Measurements from ENCODE around the gene SRRM4. TPM values are rescaled to one million over a fixed set of nuclear protein-coding genes. Genes with fewer than 3 reads are reported as not detected.

SRRM4 gene
- total RNA-seq, 1 experiment from 2014 or later, result not detected

DNA sequence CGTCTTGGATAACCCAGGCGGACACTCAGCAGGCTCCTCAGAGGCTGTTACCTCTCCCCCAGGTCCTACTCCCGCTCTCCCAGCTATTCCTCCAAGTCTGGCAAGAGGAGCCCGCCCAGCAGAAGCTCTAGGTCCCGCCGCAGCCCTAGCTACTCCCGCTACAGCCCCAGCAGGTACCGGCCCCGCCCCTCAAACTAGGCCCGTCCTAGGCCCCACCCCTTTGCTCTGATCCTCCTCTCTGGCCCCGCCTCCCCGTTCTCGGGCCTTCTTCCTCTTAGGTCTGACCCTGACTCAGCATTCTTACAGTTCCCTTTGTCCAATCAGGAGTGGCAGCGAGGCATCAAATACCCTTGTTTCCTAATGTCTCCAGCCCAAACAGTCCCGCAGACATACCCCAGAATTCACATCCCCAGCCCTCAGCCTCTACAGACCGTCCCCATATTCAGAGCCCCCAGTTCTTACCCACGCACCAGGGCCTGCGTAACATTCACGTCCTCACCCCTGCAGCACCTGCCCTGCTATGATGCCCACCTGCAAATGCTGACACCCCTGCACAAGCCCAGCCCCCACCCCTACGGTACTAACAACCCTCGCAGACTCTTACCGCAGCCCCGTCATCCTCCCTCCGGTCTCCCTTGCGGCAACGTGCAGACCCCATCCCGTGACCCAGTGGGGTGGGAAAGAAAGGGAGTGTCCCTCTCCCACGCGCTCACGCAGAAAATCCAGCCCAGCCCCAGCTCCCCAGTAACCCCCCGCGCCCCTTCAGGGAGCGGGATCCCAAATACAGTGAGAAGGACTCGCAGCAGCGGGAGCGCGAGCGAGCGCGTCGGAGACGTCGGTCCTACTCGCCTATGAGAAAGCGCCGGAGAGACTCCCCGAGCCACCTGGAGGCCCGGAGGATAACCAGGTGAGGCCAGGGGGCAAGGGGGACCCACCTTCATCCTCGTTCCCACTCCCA is 172.4 kb downstream of the SRRM4 start:
- DNase-seq (ENCODE audit: low spot score), result no peak
- in situ Hi-C loops (cut with HindIII; ENCODE audit: low sequenced_read_pairs), result no loop called here

DNA sequence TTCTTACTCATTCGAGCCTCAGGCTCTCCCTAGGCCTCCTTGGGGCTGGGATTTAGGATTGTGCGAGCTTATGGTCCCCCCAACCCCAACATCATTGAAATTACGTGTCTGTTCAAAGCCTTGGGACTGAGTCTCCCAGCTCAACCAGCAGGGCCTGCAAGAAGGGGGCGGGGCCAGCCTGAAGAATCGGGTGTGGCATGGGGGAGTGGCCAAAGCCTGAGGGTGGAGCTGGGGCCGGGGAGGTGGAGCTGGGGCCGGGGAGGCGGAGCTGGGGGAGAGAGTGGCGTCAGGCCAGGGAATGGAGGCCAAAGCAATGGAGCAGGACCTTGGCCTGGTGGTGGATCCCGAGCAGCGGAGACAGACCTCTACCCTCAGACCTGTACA is 173.1 kb downstream of the SRRM4 start:
- DNase-seq (ENCODE audit: low spot score), result no peak
- in situ Hi-C loops (cut with HindIII; ENCODE audit: low sequenced_read_pairs), result no loop called here

DNA sequence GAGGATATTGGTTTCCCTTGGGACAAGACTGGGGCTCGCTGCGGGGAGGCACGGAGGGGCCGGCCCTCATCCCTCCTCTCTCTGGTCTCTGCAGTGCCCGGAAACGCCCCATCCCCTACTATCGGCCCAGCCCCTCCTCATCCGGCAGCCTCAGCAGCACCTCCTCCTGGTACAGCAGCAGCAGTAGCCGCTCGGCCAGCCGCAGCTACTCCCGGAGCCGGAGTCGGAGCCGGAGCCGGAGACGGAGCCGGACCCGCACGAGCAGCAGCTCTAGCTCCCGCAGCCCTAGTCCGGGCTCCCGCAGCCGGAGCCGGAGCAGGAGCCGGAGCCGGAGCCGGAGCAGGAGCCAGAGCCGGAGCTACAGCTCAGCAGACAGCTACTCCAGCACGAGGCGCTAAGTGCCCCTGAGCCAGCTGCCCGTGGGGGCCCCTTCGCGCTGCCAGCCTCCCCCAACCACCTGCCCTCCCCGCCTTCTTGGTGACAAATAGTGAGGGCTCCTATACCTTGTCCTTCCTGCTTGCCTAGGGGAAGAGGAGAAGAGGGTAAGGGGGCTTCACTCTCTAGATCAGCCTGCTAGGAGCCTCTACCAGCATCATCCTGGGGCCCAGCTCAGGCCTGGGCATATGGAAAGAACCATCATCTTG is 175.2 kb downstream of the SRRM4 start:
- in situ Hi-C loops (cut with HindIII; ENCODE audit: low sequenced_read_pairs), result no loop called here
- no peak for DNase-seq (ENCODE audit: low spot score)

DNA sequence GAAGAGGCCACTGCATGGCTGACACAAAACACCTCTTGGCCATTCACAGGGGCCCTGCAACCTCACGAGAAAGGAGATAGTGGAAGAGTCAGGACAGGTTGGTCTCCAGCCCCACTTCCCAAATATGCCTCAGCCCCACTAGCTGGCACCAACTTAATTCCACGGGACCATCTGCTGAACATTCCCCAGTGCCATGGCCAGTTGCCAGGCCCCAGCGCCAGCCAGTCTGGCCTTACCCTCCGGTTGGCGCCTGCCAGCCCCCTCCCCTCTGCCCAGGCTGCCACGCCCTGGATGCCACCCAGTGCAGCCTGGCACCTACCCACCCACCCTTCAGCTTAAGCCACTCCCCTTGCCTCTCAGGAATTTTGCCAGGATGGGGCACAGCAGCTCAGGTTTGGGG is 176.2 kb downstream of the SRRM4 start:
- DNase-seq (ENCODE audit: low spot score), result peak; percentile 79
- in situ Hi-C loops (cut with HindIII; ENCODE audit: low sequenced_read_pairs), result no loop called here

DNA sequence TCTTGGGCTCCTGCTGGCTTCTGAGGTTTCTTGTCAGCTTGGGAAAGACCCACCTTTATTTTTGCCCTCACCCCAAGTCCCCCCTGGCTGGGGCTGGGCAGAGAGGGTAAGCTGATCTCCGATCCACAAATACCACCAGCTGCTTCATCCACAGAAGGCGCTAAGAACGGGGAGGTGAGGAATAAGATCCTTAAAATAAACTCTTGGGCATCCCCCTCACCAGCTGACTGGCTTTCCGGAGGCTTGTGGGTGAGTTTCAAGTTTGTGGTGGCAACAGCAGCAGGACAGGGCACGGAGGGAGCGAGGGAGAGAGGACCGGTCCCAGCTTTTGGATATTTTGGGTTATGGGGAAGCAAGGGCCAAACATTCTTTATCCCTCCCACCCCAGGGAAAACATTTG is 176.6 kb downstream of the SRRM4 start:
- in situ Hi-C loops (cut with HindIII; ENCODE audit: low sequenced_read_pairs), result no loop called here
- DNase-seq (ENCODE audit: low spot score), result peak; percentile 28

DNA sequence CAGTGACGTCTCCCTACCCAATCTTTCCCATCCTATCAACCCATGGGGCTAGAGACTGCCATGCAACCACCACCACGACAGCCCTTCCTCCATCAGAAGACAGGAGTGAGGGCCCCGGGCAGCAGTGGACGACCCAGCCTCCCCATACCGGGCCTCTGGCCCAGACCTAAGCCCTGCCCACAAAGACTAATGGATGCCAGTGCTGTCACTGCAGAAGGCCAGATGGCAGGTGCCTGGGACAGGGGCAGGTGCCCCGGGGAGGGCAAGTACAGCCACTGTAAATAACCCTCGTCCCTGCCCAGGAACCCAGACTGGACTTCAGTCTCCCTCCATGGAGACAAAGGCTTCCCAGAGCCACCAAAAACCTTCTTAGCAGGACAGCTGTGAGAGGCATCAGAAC is 177.1 kb downstream of the SRRM4 start:
- DNase-seq (ENCODE audit: low spot score), result peak; percentile 18
- in situ Hi-C loops (cut with HindIII; ENCODE audit: low sequenced_read_pairs), result no loop called here

DNA sequence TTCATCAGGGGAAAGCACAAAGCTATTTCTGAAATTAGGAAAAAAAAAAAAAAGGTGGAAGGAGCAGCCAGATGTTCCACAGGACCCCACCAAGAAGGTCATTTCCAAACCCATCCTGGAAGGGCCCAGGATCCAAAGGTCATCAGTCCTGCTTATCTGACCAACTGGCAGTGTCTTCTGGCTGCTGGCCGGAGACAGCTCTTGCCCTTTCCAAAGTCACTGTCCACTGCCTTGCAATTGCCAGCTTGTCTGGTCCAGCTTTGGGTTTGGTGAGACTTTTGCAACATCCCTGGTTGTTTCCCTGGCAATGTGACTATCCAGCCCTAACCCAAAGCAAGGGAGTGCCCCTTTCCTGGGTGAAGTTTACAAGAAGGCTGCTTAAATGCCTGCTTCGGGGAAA is 178.5 kb downstream of the SRRM4 start:
- peak; percentile 27 for DNase-seq (ENCODE audit: low spot score)
- in situ Hi-C loops (cut with HindIII; ENCODE audit: low sequenced_read_pairs), result no loop called here

DNA sequence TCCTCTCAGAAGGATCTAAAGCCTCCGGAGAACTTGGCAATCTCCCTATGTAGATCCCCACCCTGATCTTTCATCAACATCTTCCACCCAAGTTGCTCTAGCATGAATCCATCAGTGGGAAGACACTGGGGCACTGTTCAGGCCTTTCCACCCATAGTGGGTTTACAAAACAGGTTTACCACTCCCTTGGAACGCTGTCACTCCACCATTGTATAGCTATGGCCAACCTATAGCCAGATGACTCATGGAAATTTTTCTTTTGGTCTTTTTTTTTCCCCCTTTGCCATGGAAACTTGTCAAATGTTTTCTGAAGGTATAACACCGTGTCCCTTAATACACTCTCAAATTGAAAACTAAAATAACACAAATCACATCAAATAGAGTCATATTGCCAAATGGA is 186.6 kb downstream of the SRRM4 start:
- no peak for DNase-seq (ENCODE audit: low spot score)
- in situ Hi-C loops (cut with HindIII; ENCODE audit: low sequenced_read_pairs), result no loop called here

DNA sequence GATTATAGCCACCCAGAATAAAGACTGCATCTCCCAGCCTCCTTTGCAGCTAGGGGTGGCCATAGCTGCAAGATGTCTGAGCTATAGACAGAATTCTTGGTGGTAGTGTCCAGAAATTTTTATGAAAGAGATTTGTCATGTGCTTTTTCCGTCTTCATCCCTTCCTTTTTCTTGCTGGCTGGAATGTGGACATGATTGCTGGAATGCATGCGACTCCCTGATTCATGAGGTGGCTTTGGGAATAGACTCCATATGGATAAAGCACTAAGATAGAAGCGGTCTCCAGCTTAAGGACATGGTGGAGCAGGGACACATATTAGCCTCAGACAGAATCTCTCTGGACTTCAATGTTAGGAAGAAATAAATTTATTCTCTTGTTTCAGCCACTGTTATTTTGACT is 187.4 kb downstream of the SRRM4 start:
- in situ Hi-C loops (cut with HindIII; ENCODE audit: low sequenced_read_pairs), result no loop called here
- DNase-seq (ENCODE audit: low spot score), result no peak

DNA sequence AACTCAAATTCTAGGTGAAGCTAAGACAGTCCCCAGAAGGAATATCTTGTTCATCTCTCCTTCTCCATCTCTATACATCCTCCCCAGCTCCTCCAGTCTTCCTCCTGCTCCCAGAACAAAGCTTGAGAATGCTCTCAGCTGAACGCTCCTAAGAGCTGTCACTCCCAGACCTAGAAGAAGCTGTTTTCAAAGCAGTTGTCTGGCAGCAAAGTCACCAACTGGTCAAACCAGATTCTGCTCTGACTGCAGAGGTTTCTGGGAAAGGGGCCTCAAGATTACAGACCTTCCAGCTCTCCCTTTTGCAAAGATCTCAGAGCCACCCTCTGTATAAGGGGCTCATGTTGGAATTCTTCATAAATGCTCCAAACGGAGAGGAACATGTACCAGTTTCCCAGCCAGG is 187.8 kb downstream of the SRRM4 start:
- no peak for DNase-seq (ENCODE audit: low spot score)
- in situ Hi-C loops (cut with HindIII; ENCODE audit: low sequenced_read_pairs), result no loop called here

DNA sequence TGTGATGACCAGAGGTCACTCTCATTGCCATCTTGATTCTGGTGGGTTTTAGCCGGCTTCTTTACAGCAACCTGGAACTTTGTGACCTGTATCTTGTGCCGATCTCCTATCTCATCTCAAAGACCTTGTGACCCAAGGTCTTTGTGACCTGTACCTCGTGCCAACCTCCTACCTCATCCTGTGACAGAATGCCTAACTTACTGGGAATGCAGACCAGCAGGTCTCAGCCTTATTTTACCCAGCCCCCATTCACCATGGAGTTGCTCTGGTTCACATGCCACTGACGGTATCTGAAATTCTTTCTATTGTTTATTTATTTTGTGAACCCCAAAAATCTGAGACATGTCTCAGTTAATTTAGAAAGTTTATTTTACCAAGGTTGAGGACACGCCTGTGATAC is 189.9 kb downstream of the SRRM4 start:
- no peak for DNase-seq (ENCODE audit: low spot score)
- in situ Hi-C loops (cut with HindIII; ENCODE audit: low sequenced_read_pairs), result no loop called here

DNA sequence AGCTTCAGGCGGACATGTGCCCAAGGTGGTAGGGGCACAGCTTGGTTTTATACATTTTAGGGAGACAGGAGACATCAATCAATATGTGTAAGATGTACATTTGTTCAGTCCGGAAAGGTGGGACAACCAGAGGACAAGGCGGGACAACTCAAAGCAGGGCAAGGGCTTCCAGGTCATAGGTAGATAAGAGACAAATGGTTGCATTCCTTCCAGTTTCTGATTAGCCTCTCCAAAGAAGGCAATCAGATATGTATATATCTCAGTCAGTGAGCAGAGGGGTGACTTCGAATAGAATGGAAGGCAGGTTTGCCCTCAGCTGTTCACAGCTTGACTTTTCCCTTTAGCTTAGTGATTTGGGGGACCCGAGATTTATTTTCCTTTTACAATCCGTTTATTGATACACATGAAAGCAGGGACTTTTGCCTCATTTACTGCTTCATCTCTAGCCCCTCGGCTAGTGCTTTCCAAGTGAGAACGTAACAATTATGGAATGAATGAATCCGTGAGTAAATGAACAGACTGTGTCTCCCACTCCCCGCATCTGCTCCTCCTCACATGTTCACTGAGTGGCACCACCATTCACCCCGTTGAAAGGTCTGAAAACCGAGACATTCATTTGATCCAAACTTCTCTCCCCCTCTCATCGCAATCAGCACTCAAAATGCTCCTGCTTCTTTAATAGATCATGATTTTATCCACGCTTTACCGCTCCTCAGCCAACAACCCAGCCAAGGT is 190.5 kb downstream of the SRRM4 start:
- DNase-seq (ENCODE audit: low spot score), result no peak
- in situ Hi-C loops (cut with HindIII; ENCODE audit: low sequenced_read_pairs), result no loop called here

DNA sequence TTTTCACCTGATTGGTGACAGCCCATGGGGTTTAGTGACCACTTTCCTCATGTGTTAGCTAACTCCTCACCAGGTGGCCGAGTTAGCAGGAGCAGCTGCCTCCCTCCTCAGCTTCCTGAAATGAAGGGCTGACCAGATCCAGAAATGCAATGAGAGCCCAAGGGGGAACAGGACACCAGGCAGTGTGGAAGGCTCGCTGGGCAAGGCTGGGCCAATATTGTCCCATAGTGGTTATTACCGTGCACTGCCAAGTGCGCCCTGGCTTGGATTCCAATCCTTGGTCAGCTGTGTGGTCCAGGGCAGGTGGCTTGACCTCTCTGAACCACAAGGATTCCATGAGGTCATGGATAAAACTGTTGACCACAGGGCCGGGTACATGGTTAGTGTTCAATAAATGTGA is 193.7 kb downstream of the SRRM4 start:
- in situ Hi-C loops (cut with HindIII; ENCODE audit: low sequenced_read_pairs), result no loop called here
- no peak for DNase-seq (ENCODE audit: low spot score)

DNA sequence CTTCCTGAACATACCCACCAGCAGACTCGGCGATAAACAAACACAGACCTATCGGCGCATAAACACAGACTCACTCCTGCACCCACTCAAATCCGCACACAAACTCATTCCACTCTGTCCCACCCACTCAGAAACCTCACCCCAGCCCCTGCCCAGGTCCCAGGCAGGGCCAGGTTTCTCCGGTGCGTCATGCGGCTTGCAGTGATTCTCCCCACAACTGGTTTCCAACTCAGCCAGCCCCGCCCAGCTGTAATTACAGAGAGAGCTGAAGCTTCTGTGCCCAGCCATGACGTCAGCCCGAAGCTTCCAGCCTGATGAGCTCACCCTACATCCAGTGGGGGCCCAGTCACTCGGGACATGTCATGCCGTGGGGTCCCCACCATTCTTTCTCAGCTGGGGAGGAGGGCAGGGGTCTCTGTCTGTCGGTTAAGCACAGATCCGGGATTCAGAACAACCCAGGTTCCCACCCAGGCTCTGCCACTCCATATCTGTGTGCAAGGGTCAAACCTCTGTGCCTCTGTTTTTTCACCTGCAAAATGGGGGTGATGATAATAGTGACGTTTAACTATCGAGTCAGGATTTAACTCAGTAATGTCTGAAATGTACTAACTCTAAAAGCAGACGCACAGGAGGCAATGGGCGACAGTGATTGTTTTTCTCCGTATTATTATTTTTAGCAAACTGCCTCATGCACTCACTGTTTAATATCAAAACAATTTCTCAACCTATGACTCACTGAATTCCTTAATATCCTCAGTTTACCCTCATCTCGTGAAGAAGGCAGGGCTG is 195.1 kb downstream of the SRRM4 start:
- no peak for DNase-seq (ENCODE audit: low spot score)
- in situ Hi-C loops (cut with HindIII; ENCODE audit: low sequenced_read_pairs), result no loop called here

DNA sequence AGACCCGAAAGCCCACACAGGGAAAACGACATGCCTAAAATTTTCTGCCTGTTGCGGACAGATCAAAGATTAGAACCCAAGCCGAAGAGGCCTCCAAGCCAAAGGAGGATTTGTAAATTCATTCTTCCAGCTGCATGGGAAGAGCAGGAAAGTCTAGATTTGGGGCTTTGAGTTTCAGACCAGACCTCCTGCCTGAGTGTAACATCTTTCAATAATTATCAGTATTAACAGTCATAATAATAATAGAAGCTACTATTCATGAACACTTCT is 195.7 kb downstream of the SRRM4 start:
- in situ Hi-C loops (cut with HindIII; ENCODE audit: low sequenced_read_pairs), result no loop called here
- no peak for DNase-seq (ENCODE audit: low spot score)

DNA sequence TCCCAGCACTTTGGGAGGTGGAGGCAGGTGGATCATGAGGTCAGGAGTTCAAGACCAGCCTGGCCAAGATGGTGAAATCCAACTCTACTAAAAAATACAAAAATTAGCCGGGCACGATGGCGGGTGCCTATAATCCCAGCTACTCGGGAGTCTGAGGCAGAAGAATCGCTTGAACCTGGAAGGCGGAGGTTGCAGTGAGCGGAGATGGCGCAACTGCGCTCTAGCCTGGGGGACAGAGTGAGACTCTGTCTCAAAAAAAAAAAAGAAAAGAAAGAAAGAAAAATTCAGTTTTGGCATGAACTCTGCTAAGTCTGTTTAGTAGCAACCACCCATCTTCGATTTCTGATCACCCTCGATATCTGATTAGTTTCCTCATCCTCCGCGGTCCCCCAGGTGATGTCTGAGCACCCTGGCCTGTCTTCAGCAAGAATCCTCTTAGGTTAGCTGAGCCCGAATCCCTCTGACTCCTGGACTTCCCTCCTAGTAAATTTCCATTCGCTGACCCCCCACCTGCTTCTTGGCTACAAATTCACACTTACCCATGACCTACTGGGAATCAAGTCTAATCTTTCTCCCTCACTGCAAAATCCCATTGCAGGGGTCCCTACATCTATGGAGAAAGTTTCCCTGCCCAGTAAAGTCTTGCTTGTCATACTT is 196.5 kb downstream of the SRRM4 start:
- DNase-seq (ENCODE audit: low spot score), result peak; percentile 35
- in situ Hi-C loops (cut with HindIII; ENCODE audit: low sequenced_read_pairs), result no loop called here

DNA sequence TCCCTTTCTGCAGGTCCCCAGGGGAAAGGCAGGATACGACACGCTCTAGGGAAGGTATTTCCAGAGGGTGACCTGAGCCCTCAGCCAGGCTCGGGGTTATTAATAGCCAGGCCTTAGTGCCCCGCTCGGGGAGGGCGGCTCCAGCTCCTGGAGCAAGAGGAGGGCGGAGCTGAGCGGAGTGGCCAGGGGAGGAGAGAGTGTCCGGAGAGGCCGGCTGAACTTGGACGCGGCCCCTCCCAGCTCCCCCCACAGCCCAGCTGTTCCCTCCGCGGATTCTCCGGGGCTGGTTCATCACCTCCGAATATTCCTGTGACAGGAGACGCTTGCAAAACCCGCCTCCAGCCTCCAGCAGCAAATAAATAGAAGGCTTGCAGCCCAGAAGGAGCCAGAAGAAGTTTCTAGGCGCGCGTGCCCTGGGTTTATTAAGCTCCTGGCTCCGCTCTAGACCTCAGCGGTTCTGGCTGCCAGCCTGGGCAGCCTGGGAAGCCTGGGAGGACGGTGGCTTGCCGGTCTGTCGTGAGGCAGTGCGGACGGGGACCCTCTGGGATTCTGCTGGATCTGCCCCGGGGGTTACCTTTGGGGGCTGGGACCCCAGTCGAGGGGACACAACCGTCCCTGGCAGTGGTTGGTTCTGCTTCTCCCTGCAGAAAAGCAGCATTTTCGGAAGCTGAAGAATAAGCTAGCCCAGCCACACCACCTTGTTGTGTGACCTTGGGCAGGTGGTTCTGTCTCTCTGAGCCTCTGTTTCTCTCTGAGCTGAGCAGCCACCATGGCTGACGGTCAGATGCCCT is 197.4 kb downstream of the SRRM4 start, which contains the start of gene HSPB8:
Gene HSPB8, plus strand, starts transcription at position 388 of the 791 bp plus-strand sequence. Its CDS starts 382 bp downstream, at position 770.
- in situ Hi-C loops (cut with HindIII; ENCODE audit: low sequenced_read_pairs), result no loop called here
- DNase-seq (ENCODE audit: low spot score), result peak; percentile 57

DNA sequence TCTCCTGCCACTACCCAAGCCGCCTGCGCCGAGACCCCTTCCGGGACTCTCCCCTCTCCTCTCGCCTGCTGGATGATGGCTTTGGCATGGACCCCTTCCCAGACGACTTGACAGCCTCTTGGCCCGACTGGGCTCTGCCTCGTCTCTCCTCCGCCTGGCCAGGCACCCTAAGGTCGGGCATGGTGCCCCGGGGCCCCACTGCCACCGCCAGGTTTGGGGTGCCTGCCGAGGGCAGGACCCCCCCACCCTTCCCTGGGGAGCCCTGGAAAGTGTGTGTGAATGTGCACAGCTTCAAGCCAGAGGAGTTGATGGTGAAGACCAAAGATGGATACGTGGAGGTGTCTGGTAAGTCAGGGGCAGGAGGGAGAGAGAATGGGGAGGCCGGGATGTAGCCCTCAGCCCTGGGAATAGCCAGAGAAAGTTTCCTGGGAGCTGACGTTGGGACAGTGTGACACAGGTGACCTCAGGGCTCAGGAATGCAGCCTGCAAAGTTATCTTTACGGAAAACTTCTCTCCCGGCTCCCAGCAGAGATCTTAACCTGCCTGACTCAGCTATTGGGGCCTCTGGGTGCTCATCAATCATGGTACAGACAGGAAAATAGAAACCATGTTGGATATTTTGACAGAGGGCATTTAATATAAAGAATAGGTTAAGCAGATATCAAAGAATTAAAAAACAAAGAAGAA is 198.1 kb downstream of the SRRM4 start:
- no peak for DNase-seq (ENCODE audit: low spot score)
- in situ Hi-C loops (cut with HindIII; ENCODE audit: low sequenced_read_pairs), result no loop called here

All from G401 (cell line).